ENCODE measurements around the gene METRNL. TPM values are rescaled to one million over a fixed set of nuclear protein-coding genes. Genes with fewer than 3 reads are reported as not detected.
A peak's percentile ranks its signal among the peaks of the same experiment; 100 is the strongest.

Gene METRNL
- total RNA-seq, 1 donor from 2014 or later, result 257 TPM

- intact Hi-C loops (cut with DNase I), result no loop called here
- peak overlapping the region; percentile 17 to 20 for H3K27ac ChIP-seq
- H3K27me3 ChIP-seq, result no peaks in the 10 kb centered on the region
- no peak for TF ChIP-seq CTCF (IDR thresholded peaks at IDR 0.05)
- no peak overlapping the region for H3K4me3 ChIP-seq
- H3K9me3 ChIP-seq, result no peaks in the 10 kb centered on the region
- H3K36me3 ChIP-seq, result peaks cover 33 to 63% of the 10 kb centered on the region in 2 donors
- DNase-seq (ENCODE audit: low spot score in 2 of 2), result no peak
- H3K4me1 ChIP-seq, result peaks cover 32 to 85% of the 10 kb centered on the region in 2 donors
Measured at GRCh38 chr17:83088909-83089308, 9.5 kb downstream of the METRNL start.

GRCh38 chr17:83089328-83090132, 10.1 kb downstream of the METRNL start:
- Histone ChIP-seq H3K4me3 (no peak overlapping the region), H3K27ac (peak overlapping the region; percentile 17), H3K36me3 (peaks cover 40 to 67% of the 10 kb centered on the region in 2 donors), H3K4me1 (peaks cover 29 to 79% of the 10 kb centered on the region in 2 donors), H3K27me3 (no peaks in the 10 kb centered on the region), H3K9me3 (no peaks in the 10 kb centered on the region)
- no peak for TF ChIP-seq CTCF (IDR thresholded peaks at IDR 0.05)
- intact Hi-C loops (cut with DNase I), result no loop called here
- no peak for DNase-seq (ENCODE audit: low spot score in 2 of 2)

DNA sequence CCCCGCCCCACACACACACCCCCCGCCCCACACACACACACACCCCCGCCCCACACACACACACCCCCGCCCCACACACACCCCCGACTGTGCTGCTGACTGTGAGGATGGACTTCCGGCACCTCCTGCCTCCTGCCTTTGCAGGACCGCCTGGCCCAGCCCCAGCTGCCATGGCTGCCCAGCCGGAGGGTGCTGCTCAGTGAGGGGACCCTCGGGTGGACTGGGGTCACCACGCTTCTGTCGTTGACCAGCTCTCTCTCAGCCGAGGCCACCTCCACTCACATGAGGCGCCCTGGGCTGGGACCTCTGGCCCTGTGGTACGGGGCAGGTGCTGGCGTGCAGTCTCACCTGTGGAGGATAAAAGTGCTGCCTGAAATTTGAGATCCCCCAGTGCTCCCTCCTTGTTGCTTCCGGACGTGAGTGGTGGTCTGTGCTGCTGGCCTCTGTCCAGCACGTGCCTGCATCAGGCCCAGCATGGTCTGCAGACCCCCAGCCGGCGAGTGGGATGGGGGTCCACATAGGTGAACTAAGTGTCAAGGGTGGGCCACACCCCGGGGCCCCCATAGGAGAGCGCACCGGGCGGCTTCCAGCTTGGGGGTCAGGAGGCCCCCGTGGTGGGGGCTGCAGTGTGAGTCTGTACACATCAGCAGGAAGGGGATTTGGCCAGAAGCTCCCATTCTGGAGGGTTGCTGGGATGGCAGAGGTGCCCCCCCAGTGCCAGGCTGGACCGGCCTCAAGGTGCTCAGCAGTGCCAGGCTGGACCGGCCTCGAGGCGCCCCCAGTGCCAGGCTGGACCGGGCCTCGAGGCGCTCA, 11.2 kb downstream of the METRNL start:
- peaks cover 43 to 69% of the 10 kb centered on the region in 2 donors for H3K36me3 ChIP-seq
- peak overlapping the region in 1 of 2 donors; percentile 37 for H3K4me3 ChIP-seq
- no peak for TF ChIP-seq CTCF (IDR thresholded peaks at IDR 0.05)
- H3K4me1 ChIP-seq, result peaks cover 22 to 67% of the 10 kb centered on the region in 2 donors
- no peaks in the 10 kb centered on the region for H3K27me3 ChIP-seq
- peak overlapping the region; percentile 59 to 65 for H3K27ac ChIP-seq
- intact Hi-C loops (cut with DNase I), result no loop called here
- no peak for DNase-seq (ENCODE audit: low spot score in 2 of 2)
- H3K9me3 ChIP-seq, result no peaks in the 10 kb centered on the region

DNA sequence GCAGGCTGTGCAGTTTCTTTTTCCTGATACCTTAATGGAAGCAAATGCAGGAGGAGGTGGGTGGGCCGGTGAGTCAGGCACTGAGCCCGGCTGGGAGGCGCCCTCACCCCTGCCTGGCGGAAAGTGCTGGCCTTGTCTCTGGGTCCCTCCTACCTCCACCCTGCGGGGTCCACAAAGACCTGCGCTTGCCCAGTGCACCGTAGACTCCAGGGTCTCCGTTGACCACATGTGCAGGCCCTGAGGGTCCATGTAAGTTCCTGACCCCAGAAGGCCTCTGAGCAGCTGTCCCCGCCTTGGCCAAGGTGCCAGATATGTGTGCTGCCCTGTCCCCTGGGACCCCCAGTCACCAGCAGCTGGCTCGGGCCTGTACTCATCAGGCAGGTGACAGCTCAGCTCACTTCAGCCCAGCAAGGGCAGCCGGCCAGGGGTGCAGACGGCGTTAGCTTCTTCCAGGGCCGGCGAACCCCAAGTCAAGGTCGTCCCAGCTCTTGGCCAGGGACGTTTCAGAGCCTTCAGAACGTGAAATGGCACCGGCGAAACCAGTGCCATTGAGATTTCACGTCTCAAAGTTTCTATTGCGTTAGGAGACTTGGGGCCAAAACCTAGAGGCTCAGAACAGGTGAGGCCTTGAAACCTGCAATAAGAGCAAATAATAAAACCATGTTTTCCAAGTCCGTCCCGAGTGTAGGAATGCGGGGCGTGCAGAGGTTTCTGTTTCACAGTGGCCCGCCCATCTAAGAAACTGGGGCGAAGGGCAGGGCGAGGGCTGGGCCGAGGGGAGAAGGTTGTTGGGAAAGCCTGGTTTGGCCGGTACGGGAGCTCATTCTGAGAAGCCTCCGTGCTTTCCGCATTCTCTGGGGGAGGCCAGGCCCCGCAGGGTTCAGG, 12.1 kb downstream of the METRNL start:
- intact Hi-C loops (cut with DNase I), result no loop called here
- Histone ChIP-seq H3K4me1 (peaks cover 19 to 60% of the 10 kb centered on the region in 2 donors), H3K9me3 (no peaks in the 10 kb centered on the region), H3K27me3 (no peaks in the 10 kb centered on the region), H3K36me3 (peaks cover 52 to 72% of the 10 kb centered on the region in 2 donors), H3K27ac (peak overlapping the region; percentile 59 to 65), H3K4me3 (peak overlapping the region; percentile 10 to 37)
- no peak for DNase-seq (ENCODE audit: low spot score in 2 of 2)
- TF ChIP-seq CTCF (IDR thresholded peaks at IDR 0.05), result no peak

DNA sequence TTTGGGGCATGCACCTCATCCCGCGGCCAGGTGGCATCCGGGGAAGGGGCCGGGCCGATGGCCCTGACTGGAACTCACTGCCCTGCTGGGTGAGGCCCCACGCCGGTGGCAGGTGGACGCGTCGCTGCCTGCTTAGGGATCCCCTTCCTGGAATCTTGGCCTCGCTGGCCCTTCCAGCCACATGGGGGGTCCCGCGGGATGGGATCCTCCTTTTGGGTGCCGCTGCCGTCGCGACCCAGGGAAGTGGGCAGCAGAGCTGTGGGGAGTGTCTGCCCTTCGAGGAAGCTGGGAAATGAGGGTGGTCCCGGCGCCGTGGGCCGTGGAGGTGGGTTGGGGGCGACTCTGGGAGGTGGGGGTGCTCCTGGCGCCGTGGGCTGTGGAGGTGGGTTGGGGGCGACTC, 12.8 kb downstream of the METRNL start:
- no peak for TF ChIP-seq CTCF (IDR thresholded peaks at IDR 0.05)
- peaks cover 15 to 60% of the 10 kb centered on the region in 2 donors for H3K4me1 ChIP-seq
- peak overlapping the region in 1 of 2 donors; percentile 37 for H3K4me3 ChIP-seq
- no peaks in the 10 kb centered on the region for H3K9me3 ChIP-seq
- H3K27ac ChIP-seq, result peak overlapping the region; percentile 59 to 65
- peaks cover 51 to 71% of the 10 kb centered on the region in 2 donors for H3K36me3 ChIP-seq
- DNase-seq (ENCODE audit: low spot score in 2 of 2), result no peak
- intact Hi-C loops (cut with DNase I), result no loop called here
- H3K27me3 ChIP-seq, result no peaks in the 10 kb centered on the region
